GM18498 (cell line): ENCODE data around the gene FMO2.

ENCODE experiments used
- ATAC-seq: cut with Tn5 transposase; IDR thresholded peaks from one replicate; pipeline ENCODE4 v1.9.1; 2021; ENCODE audit warnings: mild to moderate bottlenecking, moderate library complexity; ENCODE audit not compliant: unreplicated experiment

FMO2 gene

DNA sequence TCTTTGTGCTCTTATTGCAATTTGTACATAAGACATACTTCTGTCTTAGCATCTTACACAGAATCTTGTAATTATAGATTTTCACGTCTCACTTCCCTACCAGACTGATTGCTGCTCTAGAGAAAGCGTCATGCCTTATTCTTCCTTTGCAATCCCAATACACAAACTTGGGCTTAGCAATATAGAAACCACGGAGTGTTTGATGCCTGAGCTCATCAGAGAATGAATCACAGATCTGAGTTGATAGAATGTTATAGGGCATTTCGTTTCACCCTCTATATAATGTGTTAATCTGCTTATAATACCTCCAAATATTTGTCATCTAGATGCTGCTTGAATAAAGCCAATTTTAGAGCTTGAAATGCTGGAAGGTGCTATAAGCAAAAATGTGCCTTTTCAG, 69.8 kb downstream of the FMO2 start:
- no peak for ATAC-seq

DNA sequence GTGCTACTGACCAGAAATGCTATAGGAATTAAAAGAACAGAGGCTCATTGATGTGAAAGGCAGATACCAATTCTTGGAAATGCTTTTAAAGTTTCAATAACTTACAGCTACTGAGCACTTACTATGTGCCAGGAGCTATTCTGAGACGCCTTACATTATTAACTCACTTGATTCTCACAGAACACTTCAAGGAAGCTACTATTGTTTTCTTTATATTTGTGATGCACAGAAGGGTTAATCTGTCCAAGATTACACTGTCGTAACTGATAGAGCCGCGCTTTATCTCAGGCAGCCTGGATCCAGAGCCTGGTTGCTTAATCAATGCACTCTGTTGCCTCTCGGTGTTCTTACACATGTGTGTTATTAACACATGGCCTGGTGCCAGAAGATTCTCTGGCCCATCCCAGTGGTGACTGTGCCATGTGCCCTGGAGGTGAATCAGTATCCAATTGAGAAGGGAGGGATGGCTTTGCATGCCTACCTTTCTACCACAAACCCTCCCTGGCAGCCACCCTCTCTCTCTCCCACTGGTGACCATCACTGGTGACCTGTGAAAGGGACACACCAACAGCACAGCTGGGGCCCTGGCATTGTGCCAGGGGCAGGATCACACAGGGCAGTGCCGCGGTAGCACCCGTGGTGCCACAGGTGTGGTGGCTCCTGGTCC, 72.0 kb downstream of the FMO2 start:
- ATAC-seq: no peak

DNA sequence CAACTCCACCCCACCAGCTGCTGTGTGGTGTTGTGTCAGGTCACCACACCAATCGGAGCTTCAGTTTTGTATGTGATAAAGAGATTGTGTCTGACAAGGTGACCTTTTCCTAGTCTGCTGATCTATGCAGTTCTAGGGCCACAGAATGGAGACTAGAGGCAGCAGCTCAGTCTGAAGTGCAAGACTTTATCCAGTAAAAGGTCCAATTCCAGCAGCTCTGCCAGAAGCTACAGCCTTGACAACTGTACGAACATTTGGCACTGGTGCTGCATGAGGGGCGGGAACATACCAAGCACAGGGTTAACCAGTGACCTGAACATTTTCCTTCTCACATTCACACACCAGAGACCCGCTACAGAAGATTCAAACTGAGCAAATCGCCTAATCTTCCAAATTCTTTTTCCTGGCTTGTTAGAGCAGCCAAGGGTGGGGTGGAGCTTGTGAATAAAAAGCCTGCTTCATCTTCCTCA, 72.5 kb downstream of the FMO2 start:
- no peak for ATAC-seq

DNA sequence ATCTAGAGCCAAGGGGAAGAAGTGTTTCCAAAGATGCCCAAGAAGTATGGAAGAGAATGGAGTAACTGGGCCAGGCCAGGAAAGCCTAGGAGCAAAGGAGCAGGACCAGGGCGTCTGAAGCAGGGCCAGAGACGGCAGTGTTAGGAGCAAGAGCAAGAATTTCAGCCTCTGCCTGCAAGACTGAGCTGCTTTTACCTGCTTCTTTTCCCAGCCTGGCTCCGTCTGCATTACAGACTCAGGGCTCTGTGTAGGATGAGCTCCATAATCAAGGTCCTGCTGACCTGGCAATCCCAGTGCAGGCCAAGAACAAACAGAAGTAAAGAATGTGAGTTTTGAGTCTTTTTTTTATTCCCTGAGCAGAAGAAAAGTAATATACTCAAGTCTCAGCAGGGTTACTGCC, 73.3 kb downstream of the FMO2 start:
- no peak for ATAC-seq

DNA sequence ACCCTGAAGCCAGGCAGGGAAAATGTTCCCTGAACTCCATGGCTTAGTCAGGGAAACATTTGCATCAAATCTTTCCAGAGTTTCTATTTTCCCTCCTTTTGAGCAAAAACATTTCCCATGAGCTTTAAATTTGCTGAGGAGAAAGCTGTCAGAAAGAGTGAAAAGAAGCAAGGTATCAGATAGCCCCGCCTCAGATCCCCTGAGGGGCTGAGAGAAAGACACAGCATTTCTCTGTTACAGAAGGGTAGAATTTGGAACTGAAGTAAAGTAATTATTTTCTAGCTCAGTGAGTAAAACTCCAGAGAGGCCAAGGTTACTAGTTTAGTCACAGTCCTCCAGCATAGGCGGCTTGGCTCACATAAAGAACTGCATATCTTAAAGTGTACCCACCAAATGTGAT, 73.8 kb downstream of the FMO2 start:
- no peak for ATAC-seq
